Loucy (cell line): ENCODE data around the gene TMSB15A.
"Not testable (repeated sequence)": the region's sequence is repeated elsewhere in the genome, so short reads cannot be mapped to it uniquely, and the experiment has no call there.

ENCODE experiments used
- H2AFZ ChIP-seq: fragments of 200-600 bp; sonication (generic); 2 replicates; pipeline ENCODE4 v1.6.0; 2016; ENCODE audit warnings: antibody characterized with exemption, mild to moderate bottlenecking, low read length, moderate library complexity
- H3F3A ChIP-seq: fragments of 200-600 bp; 2 replicates; pipeline ENCODE4 v1.6.0; 2016; ENCODE audit warnings: antibody characterized with exemption, low read depth, mild to moderate bottlenecking
- H3K27me3 ChIP-seq: fragments of 200-600 bp; sonication (generic); 2 replicates; pipeline ENCODE4 v1.6.1; 2014; ENCODE audit warnings: low read length, mild to moderate bottlenecking; ENCODE audit not compliant: insufficient read depth, poor library complexity, severe bottlenecking
- H3K36me3 ChIP-seq: fragments of 200-600 bp; sonication (generic); 2 replicates; pipeline ENCODE4 v1.6.1; 2016; ENCODE audit warnings: low read length; ENCODE audit not compliant: insufficient read depth
- H3K4me1 ChIP-seq: fragments of 200-600 bp; sonication (generic); 2 replicates; pipeline ENCODE4 v1.5.1; 2014; ENCODE audit warnings: low read length, mild to moderate bottlenecking; ENCODE audit not compliant: insufficient read depth, poor library complexity, severe bottlenecking
- H3K4me2 ChIP-seq: fragments of 200-600 bp; sonication (generic); 2 replicates; pipeline ENCODE4 v1.6.0; 2014; ENCODE audit warnings: antibody characterized with exemption, low read length, low read depth, mild to moderate bottlenecking; ENCODE audit not compliant: poor library complexity, severe bottlenecking
- H3K4me3 ChIP-seq: fragments of 200-600 bp; sonication (generic); 2 replicates; pipeline ENCODE4 v1.5.1; 2014; ENCODE audit warnings: low read length, mild to moderate bottlenecking, mixed read lengths; ENCODE audit not compliant: poor library complexity, severe bottlenecking
- H3K79me2 ChIP-seq: fragments of 200-600 bp; sonication (generic); 2 replicates; pipeline ENCODE4 v1.6.1; 2014; ENCODE audit warnings: low read length; ENCODE audit not compliant: insufficient read depth
- H3K9ac ChIP-seq: fragments of 200-600 bp; sonication (generic); 2 replicates; pipeline ENCODE4 v1.6.0; 2014; ENCODE audit warnings: mild to moderate bottlenecking, low read depth, low read length, moderate library complexity; ENCODE audit not compliant: poor library complexity, severe bottlenecking
- H3K9me2 ChIP-seq: fragments of 200-600 bp; sonication (generic); replicated peaks from 2 replicates; pipeline ENCODE4 v1.6.1; 2016; ENCODE audit warnings: low read depth, low read length, mixed read lengths
- H3K9me3 ChIP-seq: fragments of 200-600 bp; sonication (generic); 2 replicates; pipeline ENCODE4 v1.6.1; 2014; ENCODE audit warnings: mild to moderate bottlenecking, antibody characterized with exemption, low read length, low read depth; ENCODE audit not compliant: insufficient read depth
- H4K20me1 ChIP-seq: fragments of 200-600 bp; sonication (generic); 2 replicates; pipeline ENCODE4 v1.6.0; 2014; ENCODE audit warnings: antibody characterized with exemption, low read length, mild to moderate bottlenecking; ENCODE audit not compliant: insufficient read depth, poor library complexity, severe bottlenecking
- EZH2phosphoT487 ChIP-seq: fragments of 200-600 bp; IDR thresholded peaks from 2 replicates; pipeline ENCODE4 v1.6.1; 2018; ENCODE audit warnings: antibody characterized with exemption, mild to moderate bottlenecking, moderate library complexity, borderline replicate concordance

TMSB15A gene

DNA sequence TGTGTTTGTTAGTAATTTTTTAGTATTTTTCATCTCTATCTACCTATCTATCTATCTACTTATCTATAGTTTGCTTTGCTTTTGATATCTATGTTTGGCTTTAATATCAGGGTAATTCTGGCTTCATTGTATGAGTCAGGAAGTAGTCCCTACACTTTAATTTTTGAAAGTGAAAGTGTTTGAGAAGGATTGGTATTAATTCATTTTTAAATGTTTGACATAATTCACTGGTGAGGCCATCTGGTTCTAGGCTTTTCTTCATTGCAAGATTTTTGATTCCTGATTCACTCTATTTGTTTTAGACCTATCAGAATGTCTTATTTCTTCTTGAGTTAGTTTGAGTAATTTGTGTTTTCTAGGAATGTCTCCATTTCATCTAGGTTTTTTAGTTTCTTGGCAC lies 24.8 kb downstream of the TMSB15A start:
- no peaks in the 10 kb centered on the region for H3K9me2 ChIP-seq

DNA sequence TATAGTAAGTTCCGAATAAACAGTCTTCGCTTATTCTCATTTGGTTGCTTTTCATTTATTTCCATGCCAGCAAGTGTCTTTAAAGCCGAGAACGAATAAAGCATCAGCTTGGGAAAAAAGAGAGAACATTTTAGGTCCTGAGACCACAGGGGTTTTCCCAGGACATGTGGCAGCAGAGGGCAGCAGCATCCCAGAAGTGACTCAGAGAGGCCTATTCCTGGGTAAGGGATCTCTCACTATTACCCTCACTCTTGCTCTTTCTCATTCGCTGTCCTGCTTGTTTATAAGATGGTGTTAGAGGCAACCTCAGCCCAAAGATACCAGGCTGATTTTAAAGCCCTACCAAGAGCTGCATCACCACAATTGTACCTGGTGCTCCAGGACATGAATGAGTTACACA lies 37.8 kb downstream of the TMSB15A start:
- not testable (repeated sequence) for H3K27me3 ChIP-seq, H3K4me3 ChIP-seq, H3K4me1 ChIP-seq, H3K79me2 ChIP-seq, H3K9me3 ChIP-seq, H3K9ac ChIP-seq, H3K36me3 ChIP-seq, H3K9me2 ChIP-seq, H3K4me2 ChIP-seq, H4K20me1 ChIP-seq, H2AFZ ChIP-seq, H3F3A ChIP-seq

More for the DNA sequence above, 24.8 kb downstream of the TMSB15A start:
- Histone ChIP-seq H4K20me1 (no peaks in the 10 kb centered on the region), H3K9me3 (no peaks in the 10 kb centered on the region), H3K9ac (no peak overlapping the region), H3K4me2 (no peak overlapping the region), H3F3A (no peaks in the 10 kb centered on the region), H3K79me2 (no peaks in the 10 kb centered on the region), H3K27me3 (no peaks in the 10 kb centered on the region), H3K4me1 (no peaks in the 10 kb centered on the region), H3K4me3 (no peak overlapping the region), H2AFZ (peak overlapping the region; percentile 19; the same call in 1 of the 2 replicates), H3K36me3 (no peaks in the 10 kb centered on the region)
- TF ChIP-seq EZH2phosphoT487 = no peak

DNA sequence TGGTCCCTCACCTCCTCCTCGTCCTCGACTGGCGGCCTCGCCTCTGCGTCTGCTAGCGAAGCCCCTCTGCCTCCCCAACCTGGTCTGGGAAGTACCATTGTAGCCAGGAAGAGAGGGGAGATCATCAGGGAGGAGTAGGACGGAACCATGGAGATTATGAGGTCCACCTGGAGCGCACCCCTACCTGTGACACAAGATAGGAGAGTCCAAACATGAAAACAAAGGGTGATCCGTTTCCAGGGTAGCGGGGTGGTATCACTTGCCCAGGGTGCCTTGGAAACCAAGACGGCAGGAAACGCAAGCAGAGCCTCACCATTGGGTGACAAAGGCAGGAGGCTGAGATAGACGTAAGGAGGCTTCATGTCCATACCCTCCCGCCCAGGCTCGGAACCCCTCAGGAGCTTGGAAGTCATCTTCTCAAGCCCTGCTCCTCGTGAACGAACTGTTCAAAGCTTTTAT lies 44.7 kb downstream of the TMSB15A start, which contains the start of gene TCP11X2:
TCP11X2 (minus strand) TSS at position 51 of the 459 bp plus-strand sequence.
- not testable (repeated sequence) for H2AFZ ChIP-seq, H3K9ac ChIP-seq, H3F3A ChIP-seq, H3K9me2 ChIP-seq, H3K9me3 ChIP-seq, H3K27me3 ChIP-seq, H3K79me2 ChIP-seq, H3K4me3 ChIP-seq, H4K20me1 ChIP-seq, H3K36me3 ChIP-seq, H3K4me2 ChIP-seq, H3K4me1 ChIP-seq

DNA sequence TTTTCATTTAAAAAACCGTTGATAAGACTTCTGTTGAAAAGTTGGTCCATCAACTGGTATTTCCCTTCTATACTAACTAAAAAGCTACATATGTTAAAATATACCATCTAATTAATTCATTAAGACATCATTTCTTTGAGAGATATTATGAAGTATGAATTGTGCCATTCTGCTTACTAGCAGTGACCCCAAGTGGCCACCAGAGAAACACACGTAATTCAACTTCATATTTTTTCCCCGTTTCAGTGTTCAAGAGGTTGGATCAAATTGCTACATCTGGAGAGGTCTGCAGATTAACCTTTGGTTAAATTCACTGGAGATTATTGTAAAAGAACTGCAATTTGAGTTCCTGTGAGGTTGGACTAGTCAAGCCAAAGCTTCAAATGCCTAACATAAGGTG lies 46.3 kb downstream of the TMSB15A start:
- H3K9me2 ChIP-seq, H3K79me2 ChIP-seq, H3F3A ChIP-seq, H3K4me3 ChIP-seq, H4K20me1 ChIP-seq, H3K4me1 ChIP-seq, H3K9ac ChIP-seq, H3K27me3 ChIP-seq, H3K36me3 ChIP-seq, H3K9me3 ChIP-seq, H2AFZ ChIP-seq, H3K4me2 ChIP-seq: not testable (repeated sequence)
